Activated CD8-positive, alpha-beta memory T cell treated with anti-CD3 and anti-CD28 coated beads, Interleukin-2, amount 50 U/mL, for 24 hours (primary cell): ENCODE measurements around the gene ZNF445.
A peak's percentile ranks its signal among the peaks of the same experiment; 100 is the strongest.
"Not testable (repeated sequence)": the region's sequence is repeated elsewhere in the genome, so short reads cannot be mapped to it uniquely, and the experiment has no call there.

Experiments used
- DNase-seq: peaks from one replicate; pipeline ENCODE4 v3.0.0-alpha.2; 2020; ENCODE audit errors: extremely low read depth

Gene ZNF445

GRCh38 chr3:44476181-44476611, 1.3 kb downstream of the ZNF445 start:
- no peak for DNase-seq

DNA sequence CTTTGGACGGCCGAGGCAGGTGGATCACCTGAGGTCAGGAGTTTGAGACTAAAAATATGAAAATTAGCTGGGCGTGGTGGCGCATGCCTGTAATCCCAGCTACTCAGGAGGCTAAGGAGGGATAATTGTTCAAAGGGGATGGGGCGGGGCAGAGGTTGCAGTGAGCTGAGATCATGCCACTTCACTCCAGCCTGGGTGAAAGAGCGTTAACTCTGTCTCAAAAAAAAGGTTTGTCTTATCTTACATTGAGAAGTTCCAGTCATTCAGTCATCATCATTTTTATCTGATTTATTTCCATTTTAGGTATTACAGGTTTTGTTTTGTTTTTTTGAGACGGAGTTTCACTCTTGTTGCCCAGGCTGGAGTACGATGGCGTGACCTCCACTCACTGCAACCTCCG, 2.6 kb downstream of the ZNF445 start:
- not testable (repeated sequence) for DNase-seq

DNA sequence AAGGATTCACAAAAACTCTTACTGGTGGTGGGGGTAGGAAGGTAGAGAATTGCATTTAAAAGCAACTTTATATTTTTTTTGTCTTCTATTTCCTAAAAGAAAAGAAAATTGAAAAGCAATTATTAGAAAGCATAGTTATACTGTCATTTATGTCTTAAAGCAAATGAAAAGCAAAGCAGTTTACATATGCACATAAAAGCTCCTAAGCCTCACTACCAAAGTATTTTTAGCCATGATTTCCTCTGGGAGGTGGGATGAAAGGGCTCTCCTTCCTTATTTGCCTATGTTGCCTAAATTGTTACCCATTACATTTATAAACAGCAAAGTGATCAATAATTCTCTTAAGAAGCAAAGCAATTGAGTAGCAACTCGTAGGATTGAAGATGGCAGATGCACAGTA, 7.0 kb downstream of the ZNF445 start:
- no peak for DNase-seq

DNA sequence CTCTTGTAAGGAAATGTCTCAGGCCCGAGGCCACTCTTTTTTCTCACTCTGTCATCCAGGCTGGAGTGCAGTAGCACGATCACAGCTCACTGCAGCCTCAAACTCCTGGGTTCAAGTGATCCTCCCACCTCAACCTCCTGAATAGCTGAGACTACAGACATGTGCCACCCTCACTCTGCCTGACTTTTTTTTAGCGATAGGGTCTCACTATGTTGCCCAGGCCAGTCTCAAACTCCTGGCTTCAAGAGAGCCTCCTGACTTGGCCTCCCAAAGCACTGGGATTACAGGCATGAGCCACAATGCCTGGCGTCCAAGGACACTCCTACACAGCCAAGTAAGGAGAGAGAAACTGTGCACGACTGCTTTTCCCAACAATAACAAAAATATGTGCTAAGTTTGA, 7.6 kb downstream of the ZNF445 start:
- DNase-seq = no peak

- DNase-seq = no peak
Measured at GRCh38 chr3:44468572-44469520, 8.6 kb downstream of the ZNF445 start.

DNA sequence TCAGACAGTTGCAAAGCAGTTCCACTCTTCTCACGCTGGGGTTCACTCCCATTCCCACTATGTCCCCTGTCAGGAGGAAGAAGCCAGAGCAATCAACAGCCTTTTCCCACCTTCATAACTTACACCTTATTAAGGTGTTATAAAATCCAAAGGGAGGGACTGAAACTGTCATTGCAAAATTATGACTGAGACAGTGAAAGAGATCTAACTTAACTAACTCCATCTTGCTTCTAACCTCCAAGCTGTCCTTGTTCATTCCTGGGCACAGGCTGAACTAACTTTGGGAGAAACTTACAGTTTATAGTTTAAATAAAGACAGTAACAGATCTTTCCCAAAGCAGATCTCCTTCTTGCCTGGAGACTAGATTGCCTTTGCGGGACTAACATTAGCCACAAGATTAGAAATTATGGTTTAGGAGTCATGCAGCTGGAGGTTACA, 9.4 kb downstream of the ZNF445 start:
- DNase-seq = not testable (repeated sequence)

DNA sequence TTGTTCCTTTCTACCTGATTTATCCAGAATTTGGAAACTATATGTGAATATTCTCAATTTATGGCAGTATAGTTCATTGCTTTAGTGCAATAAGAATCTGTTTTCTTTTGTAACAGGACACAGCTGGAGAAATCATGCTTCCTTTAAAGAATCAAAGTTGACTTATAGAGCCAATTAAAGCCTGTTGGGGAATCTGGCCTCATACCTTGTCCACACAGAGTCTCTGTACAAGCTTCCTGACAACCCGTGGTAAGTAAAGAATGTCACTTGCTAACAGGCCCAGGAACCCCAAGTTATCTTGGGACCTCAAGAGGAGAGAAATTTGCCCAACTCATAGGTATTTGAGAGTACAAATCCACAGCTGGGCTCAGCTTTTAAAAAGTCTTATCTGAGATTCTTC, 10.2 kb downstream of the ZNF445 start:
- no peak for DNase-seq

DNA sequence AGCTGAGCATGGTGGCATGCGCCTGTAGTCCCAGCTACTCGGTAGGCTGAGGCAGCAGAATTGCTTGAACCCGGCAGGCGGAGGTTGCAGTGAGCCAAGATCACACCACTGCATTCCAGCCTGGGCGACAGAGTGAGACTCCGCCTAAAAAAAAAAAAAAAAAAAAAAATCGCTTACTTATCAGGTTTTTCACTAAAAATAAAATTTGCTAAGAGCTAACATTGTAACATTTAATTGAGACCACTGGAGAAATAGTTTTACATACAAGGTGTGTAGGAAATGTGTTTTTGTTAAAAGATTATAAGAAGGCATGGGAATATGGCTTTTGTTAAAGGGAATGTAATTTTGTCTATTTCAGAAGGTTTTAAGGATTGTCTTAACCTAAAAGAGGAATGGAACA, 12.6 kb downstream of the ZNF445 start:
- DNase-seq = not testable (repeated sequence)

DNA sequence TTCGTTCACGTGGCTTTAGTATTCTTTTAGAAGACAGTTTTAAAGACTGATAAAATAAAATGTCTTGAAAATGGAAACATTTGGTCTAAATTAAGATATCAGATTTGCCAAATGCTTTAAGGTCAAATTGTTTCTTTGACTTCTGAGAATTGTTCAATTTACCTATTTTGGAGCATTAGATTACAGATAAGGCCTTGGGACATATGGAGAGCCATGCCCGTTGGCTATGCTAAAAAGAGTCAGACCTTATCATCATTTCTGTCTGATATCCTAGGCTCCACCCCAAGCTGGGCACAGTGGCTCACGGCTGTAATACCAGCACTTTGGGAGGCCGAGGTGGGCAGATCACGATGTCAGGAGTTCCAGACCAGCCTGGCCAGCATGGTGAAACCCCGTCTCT, 13.0 kb downstream of the ZNF445 start:
- no peak for DNase-seq

DNA sequence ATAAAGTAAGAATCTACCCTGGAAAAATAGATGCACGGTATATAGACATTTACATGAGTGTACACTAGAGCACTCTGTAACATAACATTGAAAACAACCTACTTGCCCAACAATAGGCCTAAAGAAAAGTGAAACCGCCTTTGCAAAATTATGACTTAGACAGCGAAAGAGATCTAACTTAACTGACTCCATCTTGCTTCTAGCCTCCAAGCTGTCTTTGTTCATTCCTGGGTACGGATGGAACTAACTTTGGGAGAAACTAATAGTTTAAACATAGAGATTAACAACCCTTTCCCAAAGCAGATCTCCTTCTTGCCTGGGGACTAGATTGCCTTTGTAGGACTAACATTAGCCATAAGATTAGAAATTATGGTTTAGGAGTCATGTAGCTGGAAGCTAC, 17.4 kb downstream of the ZNF445 start:
- DNase-seq = not testable (repeated sequence)

DNA sequence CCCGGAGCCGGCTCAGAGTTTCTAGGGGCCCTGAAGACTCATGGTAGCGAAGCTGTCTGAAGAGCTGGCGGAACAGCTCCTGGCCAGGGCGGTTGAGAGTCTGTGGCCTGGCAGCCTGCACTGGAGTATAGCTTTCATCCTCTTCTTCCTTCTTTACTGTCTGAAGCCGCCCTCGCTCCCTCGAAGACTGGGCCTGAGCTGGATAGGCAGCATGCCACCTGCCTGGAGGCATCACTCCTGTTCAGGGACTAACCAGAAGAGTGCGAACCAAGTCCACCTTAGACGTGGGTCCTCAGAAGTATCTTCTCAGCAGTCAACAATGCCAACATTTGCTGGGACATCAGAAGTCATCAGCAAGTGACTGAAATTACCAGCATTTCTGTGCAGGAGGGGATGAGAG, 22.2 kb downstream of the ZNF445 start:
- DNase-seq = no peak

GRCh38 chr3:44454258-44454657, 23.2 kb downstream of the ZNF445 start:
- no peak for DNase-seq

- no peak for DNase-seq
Measured at GRCh38 chr3:44451441-44451840, 26.0 kb downstream of the ZNF445 start.

- DNase-seq = no peak
Measured at GRCh38 chr3:44446929-44447328, 30.5 kb downstream of the ZNF445 start.

- DNase-seq = no peak
Measured at GRCh38 chr3:44445786-44446185, 31.7 kb downstream of the ZNF445 start.

DNA sequence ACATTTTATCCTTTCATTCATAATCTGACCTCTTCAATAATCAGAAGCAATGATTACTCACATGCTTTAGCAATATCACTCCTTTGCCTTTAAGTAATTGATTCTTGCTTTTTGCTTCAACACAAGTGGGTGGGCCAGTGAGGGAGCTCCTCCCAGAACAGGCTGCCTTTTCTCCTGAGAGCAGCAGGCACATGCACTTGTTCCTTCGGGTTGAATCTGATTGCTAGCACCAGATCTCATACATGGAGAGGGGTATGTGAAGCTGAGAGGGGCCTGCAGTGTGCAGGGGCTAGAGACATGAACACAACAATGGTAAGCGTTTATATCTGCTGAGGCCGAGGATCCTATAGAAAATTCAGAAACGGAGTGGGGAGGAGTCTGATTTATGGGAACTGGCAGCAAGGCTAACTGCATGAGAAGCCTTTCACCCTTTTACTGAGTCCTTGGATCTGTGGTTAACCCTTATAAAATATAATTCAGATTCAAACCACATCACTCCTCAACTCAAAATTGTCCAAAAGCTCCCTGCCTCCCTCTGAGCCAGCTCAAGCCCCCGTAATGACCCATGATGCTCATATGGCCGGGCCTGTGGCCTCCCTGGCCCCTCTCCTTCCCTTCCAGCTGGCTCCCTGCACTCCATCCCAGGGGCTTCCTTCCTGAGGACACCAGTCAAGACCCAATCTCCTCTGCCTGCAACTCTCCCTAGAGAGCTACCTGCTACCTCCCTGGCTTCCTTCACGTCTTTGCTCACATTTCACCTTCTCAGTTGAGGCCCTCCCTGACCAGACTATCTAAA, 32.4 kb downstream of the ZNF445 start:
- no peak for DNase-seq

GRCh38 chr3:44444437-44444836, 33.0 kb downstream of the ZNF445 start:
- DNase-seq = no peak

- DNase-seq = no peak
Measured at GRCh38 chr3:44442596-44443309, 34.7 kb downstream of the ZNF445 start.

DNA sequence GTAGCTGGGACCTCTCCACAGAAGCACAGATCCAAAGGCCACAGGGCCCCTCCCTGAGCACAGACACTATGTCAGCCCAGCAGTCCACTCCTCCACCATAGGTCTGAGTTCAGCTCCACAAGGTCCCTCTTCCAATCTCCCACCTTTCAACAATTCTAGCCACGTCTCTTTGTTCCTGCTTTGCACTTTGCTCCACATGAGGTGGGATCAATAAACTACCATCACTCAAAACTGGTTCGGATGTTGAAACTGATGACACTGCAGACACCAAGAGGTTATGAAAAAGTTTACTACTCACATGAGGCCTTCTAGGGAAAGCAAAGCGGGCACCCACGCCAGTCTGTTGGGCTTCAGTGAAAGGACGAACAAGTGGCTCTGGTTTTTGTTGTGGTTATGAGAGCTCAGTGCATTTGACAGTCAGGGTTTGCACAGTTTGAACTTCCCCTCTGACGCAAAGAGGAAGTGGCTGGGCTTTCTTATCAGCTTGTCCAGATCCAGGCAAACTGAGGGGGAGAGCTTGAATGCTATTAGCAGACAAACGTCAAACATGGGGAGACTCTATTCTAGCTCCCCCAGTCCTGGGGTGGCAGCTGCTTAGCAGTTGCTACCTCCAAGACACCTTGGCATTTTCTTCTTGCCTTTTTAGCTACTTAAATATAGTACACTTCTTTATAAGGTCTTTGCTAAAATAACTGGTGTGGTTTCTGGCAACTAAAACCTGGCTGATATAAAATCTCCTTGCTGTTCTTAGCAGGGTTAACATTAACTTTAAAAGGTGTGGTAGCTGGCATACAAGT, 37.8 kb downstream of the ZNF445 start:
- peak; percentile 53 for DNase-seq

DNA sequence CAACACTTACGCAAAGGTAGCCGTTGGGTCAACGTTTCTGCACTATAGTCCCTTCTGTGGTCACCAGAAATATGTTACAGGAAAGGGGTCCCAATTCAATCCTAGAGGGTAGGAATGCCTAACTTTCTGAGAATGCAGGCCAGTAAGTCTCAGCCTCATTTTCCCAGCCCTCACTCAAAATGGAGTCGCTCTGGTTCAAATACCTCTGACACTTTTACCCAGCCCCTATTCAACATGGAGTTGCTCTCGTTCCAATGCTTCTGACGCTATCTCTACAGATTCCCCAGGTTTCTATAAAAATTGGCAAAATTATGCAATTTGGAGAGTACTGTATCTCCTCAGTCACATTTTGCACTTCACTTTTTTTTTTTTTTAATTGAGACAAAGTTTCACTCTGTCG, 39.7 kb downstream of the ZNF445 start:
- DNase-seq = no peak

GRCh38 chr3:44436181-44436580, 41.3 kb downstream of the ZNF445 start:
- no peak for DNase-seq
